Activated CD8-positive, alpha-beta memory T cell treated with anti-CD3 and anti-CD28 coated beads, Interleukin-2, amount 50 U/mL, for 48 hours (primary cell): Measurements from ENCODE around the gene IGF2BP1.

Experiments
- DNase-seq: peaks from one replicate; pipeline ENCODE4 v3.0.0-alpha.2; 2020

IGF2BP1 gene

DNA sequence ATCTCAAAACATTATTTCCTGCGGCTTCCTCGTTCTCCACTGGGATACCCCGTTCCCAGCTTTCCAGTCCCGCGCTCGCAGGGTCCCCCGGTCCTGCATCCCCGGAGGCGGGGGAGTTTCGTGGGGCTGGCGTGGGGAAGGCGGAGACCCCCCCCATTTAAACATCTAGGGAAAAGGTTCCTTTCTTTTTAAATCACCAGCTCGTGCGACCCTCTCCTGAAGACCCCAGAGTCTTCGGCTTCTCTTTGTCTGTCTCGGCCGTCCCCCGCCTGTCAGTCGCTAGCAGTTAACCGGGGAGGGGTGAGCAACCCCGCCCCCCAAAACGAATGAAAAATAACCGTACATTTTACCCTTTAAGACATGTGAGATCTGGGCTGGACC lies 473 bp upstream of the IGF2BP1 start:
- peak; percentile 48 for DNase-seq

DNA sequence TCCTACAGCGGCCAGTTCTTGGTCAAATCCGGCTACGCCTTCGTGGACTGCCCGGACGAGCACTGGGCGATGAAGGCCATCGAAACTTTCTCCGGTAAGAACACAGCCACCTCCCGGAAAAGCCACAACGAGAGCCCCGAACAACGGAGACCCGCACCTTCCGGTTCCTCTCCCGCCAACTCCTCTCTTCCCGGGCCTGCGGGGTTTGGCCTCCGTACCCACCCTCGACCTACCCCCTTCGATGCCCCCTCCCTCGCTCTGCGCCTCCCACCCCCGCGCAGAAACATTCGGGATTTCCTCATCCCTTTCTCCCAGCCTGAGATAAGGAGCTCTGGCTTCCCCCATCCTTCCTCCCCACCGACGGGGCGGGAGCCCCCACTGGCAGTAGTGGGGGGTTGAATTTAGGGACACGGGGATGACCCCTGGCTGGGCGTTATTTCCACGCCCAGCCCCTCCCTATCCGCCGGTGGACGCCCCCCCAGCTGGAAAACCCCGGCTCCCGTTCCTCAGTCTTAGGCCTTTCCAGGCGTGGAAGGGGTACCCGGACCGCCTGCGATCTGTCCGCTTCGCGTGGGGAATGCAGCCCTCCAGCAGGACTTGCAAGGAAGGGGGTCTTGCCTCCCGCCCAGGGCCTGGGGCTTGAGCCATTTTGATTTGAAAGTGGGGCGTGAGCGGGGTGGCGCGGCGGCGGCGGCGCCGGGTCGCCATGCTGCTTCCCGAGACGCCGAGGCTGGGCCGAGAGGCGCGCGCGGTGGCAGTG lies 822 bp downstream of the IGF2BP1 start:
- peak; percentile 51 for DNase-seq

DNA sequence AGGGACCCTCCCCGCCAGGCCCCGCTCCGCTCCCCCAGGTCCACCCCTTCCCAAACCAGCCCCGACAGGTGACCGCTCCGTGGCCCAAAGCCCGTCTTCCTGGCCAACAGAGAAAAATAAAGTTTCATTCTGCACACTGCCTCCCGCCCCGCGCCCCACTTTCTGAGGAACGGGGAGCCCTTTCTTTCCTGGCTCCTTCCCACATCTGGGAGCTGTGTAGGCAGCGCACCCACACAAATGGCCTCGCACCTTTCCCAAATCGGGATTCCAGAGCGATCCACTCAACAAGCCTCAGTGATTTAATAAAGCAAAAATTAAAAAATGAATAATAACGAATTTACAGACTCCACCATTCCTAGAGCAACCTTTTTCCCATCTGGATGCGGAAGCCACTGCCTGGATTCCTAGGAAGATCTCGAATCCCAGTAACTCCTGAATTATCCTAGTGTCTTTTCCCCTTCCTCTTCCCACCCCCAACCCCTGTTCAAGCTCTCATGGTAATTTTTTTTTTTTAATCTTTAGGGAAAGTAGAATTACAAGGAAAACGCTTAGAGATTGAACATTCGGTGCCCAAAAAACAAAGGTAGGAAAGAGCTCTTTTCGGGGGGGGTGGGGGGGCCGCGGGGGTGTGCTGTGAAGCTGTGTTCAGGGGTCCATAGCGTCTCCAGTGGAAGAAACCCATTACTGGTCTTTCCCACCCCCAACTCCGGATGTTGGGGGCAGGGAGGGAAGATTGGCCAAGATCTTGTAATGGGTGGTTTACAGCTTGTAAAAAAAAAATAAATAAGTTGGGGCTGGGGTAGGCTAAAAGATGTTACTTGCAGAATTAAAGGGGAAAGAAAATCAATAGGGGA lies 1.6 kb downstream of the IGF2BP1 start:
- DNase-seq = peak; percentile 15

DNA sequence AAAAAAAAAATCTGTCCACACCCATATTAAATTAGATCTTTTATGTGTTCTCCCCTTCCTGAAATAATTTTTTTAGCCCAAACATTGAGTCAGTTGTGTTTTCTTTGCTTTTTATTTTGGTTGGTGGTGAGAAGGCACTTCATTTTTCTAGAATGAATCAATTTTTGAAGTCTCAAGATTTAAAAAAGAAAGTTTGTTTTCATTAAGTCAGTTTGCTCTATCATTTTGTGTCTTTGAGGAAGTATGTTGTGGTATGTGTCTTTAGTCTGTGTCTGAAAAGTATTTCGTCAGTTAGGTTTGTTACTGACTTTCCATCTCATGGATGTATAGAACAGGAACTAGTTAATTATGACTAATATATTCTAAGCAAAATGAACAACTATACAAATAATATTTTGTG lies 3.8 kb downstream of the IGF2BP1 start:
- no peak for DNase-seq

DNA sequence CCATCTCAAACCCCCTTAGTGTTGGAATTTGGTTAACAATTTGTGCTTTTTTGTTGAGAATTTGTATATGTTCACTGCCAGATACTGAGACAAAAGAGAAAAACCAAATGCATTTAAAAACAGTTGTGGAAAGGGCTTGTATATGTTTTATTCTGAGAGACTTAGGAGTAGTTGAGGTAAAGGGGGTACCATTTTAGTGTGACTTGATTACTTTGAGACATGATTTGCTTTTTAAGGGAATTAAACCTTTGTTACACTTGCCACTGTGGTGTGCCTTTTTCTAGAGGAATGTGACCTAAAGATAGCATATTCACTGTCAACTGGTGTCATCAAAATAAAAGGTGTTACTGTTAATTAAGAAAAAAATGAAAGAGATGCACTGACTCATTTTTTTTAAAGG lies 4.5 kb downstream of the IGF2BP1 start:
- DNase-seq = no peak

DNA sequence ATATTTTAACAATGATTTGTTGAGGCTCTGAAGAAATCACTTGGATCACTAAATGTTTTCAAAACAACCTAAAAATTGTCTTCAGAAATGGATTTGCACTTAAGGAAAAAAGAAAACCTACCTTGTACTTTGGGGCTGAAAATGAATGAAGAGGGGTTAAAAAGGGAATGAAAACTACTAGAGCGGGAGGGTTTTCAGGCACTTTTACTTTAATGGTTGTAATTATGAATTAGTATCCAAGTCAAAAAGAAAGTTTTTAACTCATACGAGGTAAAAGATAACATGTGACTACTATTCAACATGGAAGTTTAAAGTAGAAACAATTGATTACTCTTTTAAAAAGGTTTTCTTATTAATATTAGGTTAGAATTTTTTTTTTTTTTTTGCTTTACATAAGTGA lies 5.1 kb downstream of the IGF2BP1 start:
- DNase-seq = no peak

DNA sequence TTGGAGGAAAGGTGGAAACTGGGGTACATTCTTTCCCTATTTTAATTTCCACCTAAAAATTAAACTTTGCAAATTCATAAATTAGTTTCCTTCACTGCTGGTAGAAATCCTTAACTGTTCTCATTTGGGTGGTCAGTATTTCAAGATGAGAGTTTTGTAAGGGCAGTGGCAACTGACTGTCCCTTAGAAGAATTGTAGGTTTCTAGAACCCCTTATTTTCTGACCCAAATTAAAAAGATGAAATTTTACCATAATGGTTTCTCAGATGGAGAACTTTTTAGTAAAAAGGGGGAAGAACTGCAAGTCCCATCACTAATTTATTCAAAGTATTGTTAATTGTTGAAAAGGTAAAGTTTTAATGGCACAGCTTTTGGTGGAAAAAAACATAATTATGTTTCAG lies 5.6 kb downstream of the IGF2BP1 start:
- no peak for DNase-seq

DNA sequence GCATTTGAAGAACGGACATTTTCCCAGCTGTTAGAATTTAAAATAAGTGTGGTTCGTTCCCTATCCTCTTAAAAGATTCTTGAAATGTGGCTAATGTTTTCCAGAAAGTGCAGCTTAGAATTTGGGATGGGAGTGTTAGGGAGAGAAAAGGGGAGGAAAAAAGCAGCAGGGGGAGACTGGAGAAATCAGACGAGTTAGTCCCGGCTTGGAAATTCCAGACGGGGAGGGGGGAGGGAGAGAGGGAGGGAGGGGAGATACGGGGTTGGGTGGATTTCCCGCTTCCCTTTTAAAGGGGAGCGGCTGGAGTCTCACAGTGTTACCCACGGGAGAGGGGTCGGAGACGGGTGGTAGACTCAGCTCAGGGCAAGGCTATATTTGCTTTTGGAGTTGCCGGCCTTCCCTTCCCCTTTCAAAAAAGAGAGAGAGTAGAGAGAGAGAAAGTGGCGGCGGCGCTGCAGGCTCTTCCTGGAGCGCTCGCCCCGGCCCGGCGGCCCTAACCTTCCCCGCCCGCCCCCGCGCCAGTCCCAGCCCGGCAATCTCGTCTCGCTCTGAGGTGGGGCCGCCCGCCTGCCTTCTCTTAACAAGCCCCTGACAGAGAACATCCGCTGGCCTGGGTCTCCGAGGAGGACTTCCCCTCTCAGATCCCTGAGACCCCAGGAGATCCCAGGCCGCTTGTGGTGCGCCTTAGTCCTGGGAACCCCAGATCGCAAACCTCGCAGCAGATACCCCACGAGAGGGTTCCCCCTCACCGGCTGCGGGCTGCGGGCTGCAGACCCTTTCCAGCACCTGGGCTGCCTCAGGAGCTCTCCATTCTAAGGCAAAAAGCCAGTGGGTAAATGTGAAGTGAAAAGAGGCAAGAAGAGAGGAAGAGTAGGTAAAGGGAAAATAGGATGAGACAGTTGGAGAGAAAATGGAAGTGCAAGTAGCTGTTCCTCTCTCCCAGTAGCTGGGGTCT lies 6.6 kb downstream of the IGF2BP1 start:
- peak; percentile 54 for DNase-seq

DNA sequence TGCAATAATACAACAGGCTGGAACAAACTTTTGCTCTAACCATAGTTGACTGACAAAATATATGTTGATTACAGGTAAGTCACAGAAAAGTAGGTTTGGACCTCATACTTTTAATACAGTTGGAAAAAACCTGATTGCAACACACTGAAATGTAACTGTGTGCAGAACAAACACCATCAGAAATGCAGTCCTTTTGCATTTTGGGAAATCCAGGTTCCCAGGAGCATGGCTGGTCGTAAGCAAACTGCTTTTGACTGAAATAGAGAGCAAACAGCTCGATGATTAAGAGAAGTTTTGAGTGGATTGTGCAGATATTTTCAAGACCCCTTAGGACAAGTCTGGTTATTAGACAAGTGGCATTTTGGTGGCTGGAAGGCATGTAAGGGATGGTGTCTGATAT lies 8.0 kb downstream of the IGF2BP1 start:
- peak; percentile 7 for DNase-seq

DNA sequence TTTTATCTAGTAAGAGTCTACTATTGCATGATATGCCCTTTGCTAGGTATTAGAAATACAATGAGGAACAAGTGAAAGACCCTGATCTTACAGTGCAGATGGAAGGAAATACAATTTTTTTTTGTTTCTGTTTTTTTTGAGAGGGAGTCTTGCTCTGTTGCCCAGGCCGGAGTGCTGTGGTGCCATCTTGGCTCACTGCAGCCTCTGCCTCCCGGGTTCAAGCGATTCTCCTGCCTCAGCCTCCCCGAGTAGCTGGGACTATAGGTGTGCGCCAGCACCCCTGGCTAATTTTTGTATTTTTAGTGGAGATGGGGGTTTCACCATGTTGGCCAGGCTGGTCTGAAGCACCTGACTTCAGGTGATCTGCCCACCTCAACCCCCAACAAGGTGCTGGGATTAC lies 11.7 kb downstream of the IGF2BP1 start:
- DNase-seq = peak; percentile 4

DNA sequence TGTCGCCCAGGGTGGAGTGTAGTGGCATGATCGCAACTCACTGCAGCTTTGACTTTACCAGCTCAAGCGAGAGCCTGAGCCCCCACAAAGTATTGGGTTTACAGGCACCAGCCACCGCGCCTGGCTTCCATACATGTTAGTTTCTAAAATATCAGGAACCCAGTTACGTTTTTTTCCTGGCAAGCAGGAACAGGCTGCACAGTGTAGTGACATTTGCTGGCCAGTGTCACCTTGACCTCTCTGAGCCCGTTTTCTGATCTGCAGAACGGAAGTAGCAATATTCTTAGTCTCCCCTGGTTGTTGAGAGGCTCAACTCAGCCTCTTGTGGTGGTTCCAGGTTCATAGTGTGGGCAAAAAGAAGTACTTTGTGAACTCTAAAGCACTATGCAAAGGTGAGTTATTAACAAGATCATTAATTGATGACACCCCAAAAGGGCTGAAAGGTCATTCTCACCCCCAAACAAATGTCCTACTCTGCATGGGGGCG lies 15.6 kb downstream of the IGF2BP1 start:
- peak; percentile 32 for DNase-seq

DNA sequence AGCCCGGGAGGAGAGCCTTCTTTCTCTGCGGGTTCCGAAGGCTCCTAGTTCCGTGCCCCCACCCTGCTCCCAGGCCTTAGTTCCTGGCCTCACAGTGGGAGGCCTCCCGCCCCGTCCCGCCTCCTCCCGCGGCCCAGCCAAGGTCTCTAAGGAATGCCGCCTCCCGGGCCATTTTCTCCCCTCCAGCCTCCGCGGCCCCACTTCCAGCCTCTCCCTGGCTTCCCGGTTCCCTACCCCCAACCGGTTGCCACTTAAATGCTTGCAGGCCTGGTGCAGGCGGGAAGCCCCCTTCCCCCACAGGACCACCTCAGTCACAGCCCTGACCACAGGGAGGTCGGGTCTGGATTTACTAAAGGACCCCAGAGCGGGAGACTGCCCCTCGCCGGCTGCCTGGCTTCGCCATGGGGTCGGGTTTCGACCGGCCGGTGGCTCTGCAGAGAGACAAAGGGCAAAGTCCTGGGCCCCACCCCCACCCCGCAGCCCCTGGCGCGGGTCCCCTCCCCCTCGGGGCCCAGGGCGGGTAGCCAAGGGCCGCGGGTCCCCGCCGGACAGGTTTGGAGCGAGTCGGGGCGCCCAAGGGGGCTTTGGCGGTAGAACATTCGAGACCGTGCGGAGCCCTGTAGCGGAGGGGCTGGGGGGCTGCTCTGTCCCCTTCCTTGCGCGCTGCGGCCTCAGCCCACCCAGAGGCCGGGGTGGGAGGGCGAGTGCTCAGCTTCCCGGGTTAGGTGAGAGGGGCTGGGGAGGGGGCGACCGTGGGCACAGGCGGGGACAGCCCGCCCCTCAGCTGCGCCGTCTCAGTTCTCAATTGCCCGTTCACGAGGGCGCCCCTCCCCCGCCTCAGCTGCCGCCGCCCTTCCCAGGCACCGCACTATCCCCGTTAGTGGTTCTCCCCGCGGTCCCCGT lies 16.4 kb downstream of the IGF2BP1 start:
- peak; percentile 42 for DNase-seq

DNA sequence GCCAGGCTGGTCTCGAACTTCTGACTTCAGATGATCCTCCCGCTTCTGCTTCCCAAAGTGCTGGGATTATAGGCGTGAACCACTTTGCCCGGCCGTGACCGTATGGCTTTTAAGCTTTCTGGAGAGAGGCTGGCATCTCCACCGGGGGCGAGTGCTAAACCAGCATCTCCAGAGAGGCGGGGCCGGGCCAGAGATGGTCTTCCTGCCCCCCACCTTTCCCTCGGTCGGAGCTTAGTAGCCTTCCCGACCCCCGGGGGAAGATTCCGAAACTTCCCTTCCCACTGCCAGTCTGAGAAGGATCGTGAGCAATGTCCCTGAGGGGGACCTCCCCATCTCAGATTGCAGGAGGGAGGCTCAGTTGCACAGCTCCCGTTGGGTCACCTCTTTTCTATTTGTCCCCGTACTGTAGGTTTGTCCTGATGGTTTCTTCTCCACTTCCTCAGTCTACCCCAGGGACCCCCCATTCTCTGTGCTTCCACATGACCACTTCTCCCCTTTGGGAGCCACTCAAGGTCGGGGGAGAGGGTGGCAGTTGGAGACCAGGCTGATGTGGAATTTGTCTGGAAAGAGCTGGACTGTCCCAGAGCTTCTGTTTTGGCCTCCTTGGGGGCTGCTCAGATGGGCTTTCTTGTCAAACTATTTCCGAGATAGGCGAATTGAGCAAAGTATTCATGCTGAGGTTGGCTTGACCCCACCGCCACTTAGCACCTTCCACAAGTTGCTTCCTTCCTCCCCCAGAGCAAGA lies 18.2 kb downstream of the IGF2BP1 start:
- peak; percentile 17 for DNase-seq

DNA sequence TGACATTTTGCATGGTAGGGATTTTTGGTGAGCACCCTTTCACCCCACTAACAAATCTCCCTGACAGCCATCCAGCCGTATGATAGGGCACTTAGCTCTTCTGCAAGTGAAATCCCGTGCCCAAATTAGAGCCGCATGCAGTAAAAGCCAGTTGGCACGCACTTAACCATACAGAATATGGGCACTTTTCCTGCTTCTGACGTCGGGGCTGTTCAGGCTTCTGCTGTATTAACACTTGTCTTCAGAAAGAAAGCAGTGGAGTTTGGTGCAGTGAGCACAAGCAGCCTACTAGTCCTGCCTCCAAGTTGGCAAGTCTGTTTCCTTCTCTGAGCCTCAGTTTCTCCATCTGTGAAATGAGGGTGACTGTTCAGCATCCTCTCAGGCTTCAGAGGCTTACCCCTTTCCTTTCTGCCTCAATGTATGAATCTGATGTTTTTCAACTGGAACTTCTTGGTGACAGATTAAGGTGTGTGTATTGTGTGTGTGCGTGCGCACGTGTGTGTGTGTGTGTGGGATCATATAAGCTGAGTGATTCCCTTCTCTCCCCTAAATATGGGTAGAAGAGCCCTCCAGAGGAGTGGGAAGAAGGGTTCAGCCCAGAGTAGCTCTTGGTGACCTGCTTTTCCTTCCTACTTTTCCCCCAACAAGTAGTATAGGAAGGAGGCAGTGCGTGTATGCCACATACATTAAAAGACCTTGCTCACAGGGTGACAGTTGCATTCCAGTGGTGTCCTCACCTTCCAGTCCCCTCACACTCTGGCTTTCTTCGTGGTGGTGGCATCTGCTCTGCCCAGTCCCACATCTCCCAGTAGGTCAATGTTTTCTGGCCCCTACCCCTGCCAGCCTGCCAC lies 19.0 kb downstream of the IGF2BP1 start:
- peak; percentile 30 for DNase-seq

DNA sequence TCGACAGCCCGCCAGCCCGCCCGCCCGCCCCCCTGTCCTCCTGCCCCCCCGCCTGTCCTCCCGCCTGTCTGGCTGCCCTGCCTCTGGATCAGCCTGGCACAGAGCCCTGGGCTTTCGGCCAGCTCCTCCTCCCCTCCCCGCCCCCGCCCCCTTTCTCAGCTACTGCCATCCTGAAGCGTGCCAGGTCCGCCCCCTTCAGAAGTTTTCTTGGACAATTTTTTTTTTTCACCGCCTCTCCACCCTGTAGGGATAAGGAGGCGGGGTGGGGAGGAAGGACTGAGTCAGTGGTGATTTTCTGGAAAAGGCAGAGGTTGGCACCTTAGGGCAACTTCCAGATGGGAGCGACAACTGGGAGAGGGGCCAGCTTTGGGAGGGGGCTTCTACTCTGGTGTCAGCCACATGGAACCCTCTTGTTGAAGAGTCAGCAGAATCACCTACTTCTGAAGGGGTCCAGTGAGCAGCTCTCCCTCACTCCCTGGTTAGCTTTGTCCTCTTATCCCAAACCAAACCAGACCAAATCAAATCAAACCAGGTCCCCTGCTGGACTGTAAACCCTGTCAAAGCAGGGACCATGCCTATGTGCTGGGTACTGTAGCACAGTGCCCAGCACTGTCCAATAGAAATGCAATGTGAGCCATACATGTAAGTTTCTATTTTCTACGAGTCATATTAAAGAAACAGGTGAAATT lies 19.7 kb downstream of the IGF2BP1 start:
- DNase-seq = peak; percentile 25

DNA sequence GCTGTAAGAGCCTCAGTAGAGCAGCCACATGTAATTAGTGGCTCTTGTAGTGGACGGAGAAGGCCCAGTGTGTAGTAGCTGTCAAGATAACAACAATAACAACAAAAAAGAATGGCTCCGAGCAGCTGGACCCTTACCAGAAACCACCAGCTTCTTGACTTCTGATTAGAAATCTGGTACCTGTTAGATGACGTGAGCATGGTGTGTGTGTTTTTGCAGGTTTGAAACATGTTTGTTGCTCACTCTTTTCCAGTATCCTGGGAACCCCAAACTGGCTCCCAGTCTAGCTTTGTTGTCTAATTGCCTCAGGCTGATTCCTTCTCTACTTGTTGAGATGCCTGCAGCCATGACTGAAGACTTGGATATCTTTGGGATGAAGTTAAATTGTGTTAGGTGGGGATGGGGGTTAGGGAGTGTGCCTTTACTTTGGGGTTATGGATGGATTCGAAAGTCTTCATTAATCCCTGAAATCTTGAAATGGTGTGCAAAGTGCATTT lies 21.0 kb downstream of the IGF2BP1 start:
- no peak for DNase-seq

DNA sequence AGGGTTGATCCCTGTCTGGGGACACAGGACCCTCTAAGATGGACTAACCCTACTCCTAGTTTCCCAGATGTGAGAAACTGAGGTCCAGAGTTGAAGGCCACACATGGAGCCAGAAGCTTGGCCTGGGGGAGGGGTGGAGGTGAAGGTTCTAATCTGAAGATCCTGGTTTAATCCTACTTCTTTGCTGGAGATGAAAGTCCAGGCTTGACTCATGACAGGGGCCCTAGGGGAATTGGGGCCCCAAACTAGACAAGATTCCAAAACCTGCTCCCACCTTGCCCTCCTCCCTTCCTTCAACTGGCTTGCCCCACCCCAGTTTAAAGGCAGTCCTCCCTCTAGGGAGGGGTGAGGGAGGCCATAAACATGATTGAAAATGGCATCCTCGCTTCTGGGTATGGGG lies 21.6 kb downstream of the IGF2BP1 start:
- no peak for DNase-seq

DNA sequence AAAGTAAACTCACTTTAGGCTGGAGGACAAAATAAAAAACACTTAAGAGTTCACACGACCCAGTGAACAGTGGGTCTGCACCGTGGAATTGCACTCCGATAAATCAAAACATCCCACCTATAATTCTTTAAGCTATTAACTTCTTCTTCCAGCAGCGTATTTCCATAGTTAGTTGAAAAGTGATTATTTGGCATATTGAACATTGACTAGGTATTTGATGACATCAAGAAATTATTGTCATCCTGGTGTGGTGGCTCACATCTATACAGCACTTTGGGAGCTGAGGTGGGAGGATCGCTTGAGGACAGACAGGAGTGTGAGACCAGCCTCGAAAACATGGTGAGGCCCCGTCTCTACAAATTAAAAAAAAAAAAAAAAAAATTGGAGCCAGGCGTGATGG lies 23.4 kb downstream of the IGF2BP1 start:
- no peak for DNase-seq

DNA sequence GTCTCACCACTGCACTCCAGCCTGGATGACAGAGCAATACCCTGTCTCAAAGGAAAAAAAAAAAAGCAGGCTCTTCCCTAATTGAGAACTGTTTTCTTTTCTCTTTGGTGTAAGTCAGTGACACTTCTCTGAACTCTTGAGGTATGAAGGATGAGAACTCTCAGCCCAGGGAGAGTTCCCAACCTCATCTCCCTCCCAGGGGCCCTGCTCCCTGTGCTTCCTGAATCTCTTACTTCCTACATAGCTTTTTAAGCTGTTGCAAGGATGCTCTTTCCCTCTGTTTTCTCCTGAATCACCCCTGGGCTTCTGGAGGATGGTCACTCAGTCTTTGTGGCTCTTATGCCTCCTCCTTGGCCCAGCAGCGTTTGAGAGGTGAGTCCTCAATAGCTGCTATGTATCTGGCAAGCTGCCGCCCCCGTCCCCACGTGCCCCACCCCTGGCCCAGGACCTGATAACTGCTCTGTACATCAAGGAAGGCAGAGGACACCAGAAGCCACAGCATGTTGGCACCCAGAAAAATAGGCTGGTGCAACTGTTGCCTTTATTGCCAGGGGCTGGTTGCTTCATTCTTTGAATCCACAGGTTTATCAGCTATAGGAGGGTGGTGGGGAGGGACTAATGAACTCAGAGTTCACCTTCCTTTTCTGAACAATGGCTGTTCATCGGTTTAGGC lies 24.0 kb downstream of the IGF2BP1 start:
- no peak for DNase-seq
